ENCODE measurements around the gene SENP1.

Gene SENP1

GRCh38 chr12:48104531-48104930, 1.3 kb downstream of the SENP1 start:
- DNase-seq (ENCODE audit: extremely low read depth, low read depth), result no peak
- H3K4me3 ChIP-seq (replicated peaks; ENCODE audit: low read depth, low read length), result peak overlapping the region; percentile 81
- no peak for TF ChIP-seq CTCF (IDR thresholded peaks at IDR 0.05; ENCODE audit: low read depth, low read length, missing control alignments)

GRCh38 chr12:48092611-48093010, 13.3 kb downstream of the SENP1 start:
- DNase-seq (ENCODE audit: extremely low read depth, low read depth), result no peak
- TF ChIP-seq CTCF (IDR thresholded peaks at IDR 0.05; ENCODE audit: low read depth, low read length, missing control alignments), result no peak
- no peak overlapping the region for H3K4me3 ChIP-seq (replicated peaks; ENCODE audit: low read depth, low read length)

- no peak overlapping the region for H3K4me3 ChIP-seq (replicated peaks; ENCODE audit: low read depth, low read length)
- DNase-seq (ENCODE audit: extremely low read depth, low read depth), result no peak
- no peak for TF ChIP-seq CTCF (IDR thresholded peaks at IDR 0.05; ENCODE audit: low read depth, low read length, missing control alignments)
These were observed 19.6 kb downstream of the SENP1 start for GRCh38 chr12:48086327-48086726.

GRCh38 chr12:48084841-48085460, 20.9 kb downstream of the SENP1 start:
- DNase-seq (ENCODE audit: extremely low read depth, low read depth), result no peak
- TF ChIP-seq CTCF (IDR thresholded peaks at IDR 0.05; ENCODE audit: low read depth, low read length, missing control alignments), result no peak
- H3K4me3 ChIP-seq (replicated peaks; ENCODE audit: low read depth, low read length), result no peak overlapping the region

- DNase-seq (ENCODE audit: extremely low read depth, low read depth), result no peak
- no peak for TF ChIP-seq CTCF (IDR thresholded peaks at IDR 0.05; ENCODE audit: low read depth, low read length, missing control alignments)
- no peak overlapping the region for H3K4me3 ChIP-seq (replicated peaks; ENCODE audit: low read depth, low read length)
These were observed 21.8 kb downstream of the SENP1 start for GRCh38 chr12:48084066-48084465.

GRCh38 chr12:48080821-48081220, 25.1 kb downstream of the SENP1 start:
- TF ChIP-seq CTCF (IDR thresholded peaks at IDR 0.05; ENCODE audit: low read depth, low read length, missing control alignments), result no peak
- DNase-seq (ENCODE audit: extremely low read depth, low read depth), result no peak
- no peak overlapping the region for H3K4me3 ChIP-seq (replicated peaks; ENCODE audit: low read depth, low read length)

- DNase-seq (ENCODE audit: extremely low read depth, low read depth), result no peak
- TF ChIP-seq CTCF (IDR thresholded peaks at IDR 0.05; ENCODE audit: low read depth, low read length, missing control alignments), result no peak
- H3K4me3 ChIP-seq (replicated peaks; ENCODE audit: low read depth, low read length), result no peak overlapping the region
These were observed 25.6 kb downstream of the SENP1 start for GRCh38 chr12:48080285-48080684.

All from HFF-Myc (cell line).